Activated CD4-positive, CD25-positive, alpha-beta regulatory T cell treated with anti-CD3 and anti-CD28 coated beads, Interleukin-2, amount 50 U/mL, for 72 hours (primary cell): ENCODE results near the gene DCTN1.

ENCODE experiments used
- DNase-seq: peaks from one replicate; pipeline ENCODE4 v3.0.0; 2021

Gene DCTN1

DNA sequence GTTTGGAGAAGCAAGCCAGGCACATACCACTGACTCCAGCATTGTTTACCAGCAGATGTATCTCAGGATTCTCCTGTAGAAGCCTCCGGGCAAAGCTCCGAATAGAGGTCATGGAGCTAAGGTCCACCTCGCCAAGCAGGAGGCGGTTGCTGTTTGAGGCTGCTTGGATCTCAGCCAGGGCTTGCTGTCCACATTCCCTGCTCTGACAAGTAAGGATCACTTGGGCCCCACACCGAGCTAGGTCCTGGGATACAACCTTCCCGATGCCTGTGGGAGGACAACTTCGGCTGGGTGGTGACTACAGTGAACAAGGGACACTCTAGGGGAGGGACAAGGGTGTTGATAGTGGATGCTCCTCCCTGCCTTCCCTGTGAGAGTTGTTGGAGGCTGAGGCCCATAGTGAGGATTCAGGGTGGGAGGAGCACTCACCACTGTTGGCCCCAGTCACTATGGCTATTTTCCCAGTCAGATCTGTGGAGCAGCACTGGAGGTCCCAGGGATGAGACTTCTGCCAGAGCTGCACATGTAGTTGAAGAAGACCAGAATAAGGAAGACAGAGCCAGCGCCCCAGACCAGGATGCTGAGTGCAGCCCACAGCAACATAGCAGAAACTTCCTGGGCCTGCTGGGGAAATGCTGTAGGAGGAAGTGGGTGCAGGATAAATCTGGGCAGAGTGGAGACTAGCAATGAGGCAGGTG lies 33.0 kb upstream of the DCTN1 start:
- DNase-seq, result no peak

DNA sequence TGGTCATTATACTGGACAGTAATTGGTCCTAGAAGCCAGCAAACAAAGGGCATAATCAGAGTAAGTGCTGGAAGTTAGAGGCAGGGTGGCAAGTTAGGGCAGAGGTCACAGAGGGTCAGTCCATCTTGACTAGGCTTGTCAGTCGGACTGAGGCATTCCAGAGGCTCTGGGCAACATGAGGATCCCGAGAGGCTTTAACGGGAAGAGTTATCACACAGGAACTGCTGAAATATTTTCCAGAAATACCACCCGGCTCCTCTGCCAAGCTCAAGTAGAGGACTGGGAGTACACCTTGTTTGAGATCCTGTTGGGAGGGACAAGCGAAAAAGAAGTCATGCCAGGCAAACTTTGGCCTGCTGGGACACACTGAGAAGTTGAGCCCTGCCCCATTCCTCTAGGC lies 27.6 kb upstream of the DCTN1 start:
- no peak for DNase-seq

DNA sequence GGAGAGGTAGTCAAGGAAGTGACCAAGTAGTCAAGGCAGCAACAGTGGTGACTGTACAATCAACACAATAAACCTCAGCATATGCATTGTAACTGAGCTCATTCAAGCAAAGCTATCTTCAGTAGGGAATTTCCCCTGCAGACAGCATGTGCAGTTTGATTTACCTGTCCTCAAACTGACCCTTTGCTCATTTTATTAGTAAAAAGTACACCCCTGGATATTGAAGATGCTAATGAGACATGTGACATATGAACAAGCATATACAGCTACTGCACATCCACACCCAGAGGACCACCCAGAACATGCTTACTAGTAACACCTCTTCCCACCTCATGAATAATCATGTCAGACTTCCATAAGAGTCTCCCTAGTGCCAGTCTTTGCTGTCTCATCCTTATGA lies 25.9 kb upstream of the DCTN1 start:
- DNase-seq, result no peak

DNA sequence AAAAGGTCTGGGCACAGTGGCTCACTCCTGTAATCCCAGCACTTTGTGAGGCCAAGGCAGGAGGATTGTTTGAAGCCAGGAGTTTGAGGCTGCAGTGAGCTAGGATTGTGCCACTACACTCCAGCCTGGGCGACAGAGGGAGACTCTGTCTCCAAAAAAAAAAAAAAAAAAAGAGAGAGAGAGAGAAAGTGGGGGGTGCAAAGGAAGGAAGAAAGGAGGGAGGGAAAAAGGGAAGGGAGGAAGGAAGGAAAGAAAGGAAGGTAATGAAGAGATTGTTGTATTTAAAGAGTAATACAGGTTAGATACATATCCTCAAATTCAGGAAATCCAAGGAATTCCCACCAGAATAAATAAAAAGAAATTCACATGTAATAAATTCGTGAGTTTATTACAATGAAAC lies 21.8 kb upstream of the DCTN1 start:
- no peak for DNase-seq

DNA sequence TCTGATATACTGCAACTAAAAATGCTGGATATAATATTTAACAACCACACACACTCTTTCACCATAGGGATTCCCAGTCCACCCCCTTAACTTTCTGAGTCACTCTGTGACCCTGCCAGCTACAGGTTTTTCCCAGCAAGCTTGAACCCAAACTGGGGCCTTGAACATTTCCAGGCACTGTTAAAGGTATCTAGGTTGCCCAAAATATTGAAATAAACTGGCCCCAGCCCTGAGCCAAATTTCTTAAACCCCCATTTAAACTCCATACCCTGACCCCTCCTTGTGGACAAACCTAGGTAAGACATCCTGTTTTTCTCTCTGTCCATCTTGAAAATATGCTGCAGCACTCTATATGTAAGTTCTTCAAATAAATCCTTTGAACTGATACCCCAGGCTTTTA lies 19.7 kb upstream of the DCTN1 start:
- DNase-seq, result no peak

DNA sequence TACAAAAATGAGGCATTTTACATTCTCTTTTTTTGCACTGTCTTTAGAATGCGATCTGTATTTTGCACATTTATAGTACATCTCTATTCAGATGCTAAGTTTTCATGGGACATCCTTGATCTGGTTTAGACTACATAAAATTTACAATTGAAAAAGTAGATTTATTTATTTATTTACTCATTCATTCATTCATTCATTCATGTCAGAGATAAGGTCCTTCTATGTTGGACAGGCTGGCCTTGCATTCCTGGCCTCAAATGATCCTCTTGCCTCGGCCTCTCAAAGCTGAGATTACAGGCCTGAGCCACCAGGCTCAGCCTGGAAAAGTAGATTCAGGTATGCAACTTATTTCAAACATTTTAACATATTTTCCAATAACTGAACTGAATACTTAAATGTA lies 16.0 kb upstream of the DCTN1 start:
- no peak for DNase-seq

DNA sequence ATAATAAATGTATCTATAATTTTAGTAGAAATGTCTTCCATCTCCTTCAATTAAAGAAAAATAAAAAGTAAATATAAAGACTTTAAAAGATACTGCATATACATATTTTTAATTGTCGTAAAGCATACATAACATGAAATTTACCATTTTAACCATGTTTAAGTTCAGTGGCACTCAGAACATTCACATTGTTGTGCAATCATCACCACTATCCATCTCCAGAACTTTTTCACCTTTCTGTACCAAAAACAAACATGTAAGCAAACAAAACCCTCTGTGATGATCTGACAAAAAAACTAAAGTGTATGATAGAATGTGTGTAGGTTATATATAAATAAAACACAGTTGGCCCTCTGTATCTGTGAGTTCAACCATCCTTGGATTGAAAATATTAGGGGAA lies 13.4 kb upstream of the DCTN1 start:
- DNase-seq, result no peak

DNA sequence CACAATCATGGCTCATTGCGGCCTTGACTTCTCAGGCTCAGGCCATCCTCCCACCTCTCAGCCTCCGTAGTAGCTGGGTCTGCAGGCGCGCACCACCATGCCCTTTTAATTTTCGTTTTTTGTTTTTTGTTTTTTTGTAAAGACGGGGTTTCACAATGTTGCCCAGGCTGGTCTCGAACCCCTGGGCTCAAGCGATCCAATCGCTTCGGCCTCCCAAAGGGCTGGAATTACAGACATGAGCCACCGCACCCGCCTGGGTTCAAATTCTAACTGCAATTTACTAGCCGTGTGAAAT lies 12.3 kb upstream of the DCTN1 start:
- DNase-seq, result no peak

DNA sequence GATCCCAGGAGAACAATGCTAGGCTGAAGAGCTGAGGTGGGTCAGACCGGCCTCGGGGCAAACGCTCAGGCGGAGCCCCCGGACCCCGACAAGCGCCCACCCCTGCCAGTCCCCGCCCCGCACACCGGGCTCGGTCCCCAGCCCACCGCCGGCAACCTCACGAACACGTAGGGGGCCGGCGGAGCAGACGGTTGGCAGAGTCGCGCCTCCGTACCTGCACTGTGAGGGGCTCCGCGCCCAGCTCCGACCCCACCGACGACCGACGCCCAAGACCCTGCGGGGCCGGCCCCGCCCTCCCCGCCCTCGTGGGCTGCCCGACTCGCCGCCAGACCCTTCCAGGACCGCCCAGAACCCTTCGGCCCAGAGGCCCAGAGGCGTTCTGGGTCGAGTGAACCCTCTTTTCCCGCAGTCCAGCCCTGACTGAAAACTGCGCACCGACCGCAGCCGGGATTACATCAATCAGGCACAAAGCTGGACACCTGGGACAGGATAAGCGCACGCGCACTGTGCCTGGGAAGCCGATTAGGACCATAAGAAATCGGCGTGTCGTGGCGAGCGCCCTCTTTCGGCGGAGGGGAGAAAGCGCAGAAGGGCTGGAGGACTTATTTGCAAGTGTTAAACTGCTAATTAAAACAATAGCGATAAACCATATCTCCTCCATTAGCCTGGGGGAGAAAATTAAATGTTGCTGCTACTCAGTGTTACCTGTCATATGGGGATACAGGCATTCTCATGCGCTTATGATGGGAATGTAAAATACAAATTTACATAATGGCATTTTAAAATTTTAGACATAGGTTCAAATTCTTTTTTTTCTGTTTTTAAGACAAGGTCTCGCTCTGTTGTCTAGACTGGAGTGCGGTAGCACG lies 11.7 kb upstream of the DCTN1 start:
- peak; percentile 96 for DNase-seq

DNA sequence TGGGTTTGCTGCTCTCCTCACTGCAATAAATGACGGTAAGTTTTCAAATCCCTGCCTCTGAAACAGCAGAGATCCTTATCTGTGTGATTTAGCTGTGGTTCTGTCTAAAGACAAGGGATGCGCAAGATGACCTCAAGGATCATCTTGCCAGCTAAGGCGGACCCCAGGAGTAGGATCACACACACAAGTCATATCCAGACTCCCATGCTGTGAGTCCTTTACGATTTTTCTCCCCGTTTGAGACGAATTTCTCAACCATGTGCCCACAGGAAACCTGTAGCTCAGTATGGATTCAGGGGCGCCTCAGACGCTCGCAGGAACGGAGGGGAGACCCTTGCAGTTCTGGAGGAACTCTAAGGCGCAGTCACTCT lies 11.1 kb upstream of the DCTN1 start:
- no peak for DNase-seq

DNA sequence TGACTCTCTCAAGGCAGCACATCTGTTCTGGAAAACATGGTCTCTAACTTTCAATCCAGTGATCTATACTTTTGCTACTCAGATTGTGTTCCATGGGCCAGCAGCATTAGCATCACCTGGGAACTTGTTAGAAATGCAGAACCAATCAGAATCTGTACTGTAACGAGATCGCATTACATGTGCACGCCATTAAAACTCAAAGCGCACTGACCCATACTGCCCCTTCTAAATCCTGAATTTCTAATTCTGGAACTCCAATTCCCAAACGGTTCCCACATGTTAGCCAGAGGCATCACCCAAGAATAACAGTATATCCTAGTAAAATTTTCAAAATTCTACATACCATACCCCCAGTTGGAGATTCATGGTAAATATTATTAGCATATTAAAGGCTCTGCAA lies 10.5 kb upstream of the DCTN1 start:
- no peak for DNase-seq

DNA sequence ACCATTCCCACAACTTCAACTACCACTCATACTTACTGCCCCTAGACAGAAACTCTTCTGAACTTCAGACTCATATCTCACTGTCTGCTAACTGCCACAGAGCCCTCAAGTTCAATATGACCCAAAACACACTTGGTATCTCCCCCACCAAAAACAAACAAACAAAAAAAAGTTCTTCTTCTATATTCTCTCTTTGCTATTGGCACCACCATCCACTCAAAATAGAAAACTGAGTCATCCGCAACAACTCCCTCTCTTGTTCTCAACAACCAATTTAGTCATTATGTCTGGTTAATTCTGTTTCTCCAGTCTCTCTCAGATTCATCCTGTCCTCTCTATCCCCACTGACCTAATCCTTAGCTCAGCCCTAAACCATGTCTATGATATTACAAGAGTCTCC lies 7.2 kb upstream of the DCTN1 start:
- no peak for DNase-seq

DNA sequence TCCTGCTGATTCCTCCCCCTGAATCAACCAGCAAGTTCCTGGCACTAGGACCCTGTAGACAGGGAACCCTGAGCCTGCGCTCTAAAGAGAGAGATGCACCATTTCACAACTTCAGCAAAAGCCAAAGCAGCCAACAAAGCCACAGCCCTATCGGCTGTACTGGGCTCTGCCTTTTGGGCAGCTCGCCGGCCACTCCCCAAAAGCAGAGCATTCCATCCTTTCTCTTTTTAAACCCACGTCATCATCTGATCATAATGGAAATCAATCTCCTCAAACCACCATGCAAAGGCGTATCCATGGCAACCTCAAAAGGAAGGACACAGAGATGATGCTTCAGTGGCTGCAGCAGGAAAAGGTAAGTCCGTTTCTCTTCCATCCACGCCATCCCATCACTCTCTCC lies 5.3 kb upstream of the DCTN1 start:
- no peak for DNase-seq

DNA sequence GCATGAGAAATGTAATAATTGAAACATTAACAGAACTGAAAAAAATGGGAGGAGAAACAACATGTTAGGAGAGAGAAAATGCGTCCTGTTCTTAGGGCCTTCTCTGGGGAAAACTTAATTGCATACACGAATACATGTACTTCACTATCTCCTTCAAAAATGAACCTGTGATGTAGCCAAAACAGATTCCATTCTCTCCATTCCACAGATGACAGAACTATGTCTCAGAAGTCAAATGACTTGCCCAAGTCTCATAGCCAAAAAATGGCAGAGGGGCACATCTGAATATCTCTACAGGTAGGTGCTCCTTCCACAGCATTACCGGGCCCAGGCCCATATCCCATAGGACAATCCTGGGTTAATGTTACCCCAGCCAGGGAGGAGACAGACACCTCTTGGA lies 3.9 kb upstream of the DCTN1 start:
- DNase-seq, result no peak

DNA sequence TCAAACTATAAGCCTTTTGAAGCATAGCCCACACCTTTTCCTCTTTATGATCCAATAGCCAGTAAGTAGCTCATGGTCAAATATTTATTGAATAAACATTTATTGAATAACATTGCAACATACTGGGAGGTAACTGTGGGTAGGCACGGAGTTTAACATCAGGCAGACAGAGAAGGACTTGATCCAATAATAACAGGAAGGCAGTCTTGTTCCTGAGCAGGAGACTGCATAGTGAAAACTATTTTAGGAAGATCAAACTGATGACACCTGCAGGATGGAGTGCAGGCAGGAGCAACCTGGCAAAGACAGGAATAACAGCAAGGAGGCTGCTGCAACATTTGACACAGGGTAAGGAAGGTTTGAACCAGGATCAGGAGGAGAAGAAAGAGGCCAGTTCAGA lies 3.1 kb upstream of the DCTN1 start:
- no peak for DNase-seq

DNA sequence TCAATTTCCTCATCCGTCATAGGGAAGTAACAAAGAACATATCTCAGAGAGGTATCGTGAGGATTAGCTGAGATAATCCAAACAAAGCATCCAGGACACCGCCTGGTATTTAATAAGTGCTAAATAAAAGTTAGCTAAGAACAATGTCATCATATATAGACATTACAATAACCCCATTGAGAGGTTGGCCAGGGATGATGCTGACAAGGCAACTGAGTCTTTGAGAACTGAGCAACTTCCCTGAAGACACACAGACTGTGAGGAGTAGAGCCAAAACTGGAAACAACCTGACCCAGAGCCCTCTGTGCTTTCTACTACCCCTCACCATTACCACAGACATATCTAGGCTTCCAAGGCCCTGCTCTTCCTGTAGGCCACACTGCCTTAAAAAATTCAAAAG lies 1.6 kb upstream of the DCTN1 start:
- no peak for DNase-seq

DNA sequence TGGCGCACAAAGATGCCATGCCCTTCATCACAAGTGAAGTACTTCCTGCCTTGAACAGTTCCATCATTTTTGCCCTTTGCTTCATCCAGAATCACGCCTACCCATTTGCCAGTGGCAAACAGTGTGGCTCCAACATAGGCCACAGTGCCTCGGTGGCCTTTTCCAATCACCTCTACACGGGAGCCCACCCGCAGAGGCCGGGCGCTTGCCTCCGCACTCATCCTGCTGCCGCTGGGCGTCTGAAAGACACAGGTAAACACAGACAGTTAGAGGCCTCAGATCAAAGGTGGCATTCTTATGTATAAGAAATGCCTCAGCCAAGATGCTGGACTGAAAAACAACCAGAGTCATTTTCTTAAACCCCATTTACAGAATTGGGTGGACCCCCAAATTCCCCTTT lies 2.1 kb downstream of the DCTN1 start:
- no peak for DNase-seq

DNA sequence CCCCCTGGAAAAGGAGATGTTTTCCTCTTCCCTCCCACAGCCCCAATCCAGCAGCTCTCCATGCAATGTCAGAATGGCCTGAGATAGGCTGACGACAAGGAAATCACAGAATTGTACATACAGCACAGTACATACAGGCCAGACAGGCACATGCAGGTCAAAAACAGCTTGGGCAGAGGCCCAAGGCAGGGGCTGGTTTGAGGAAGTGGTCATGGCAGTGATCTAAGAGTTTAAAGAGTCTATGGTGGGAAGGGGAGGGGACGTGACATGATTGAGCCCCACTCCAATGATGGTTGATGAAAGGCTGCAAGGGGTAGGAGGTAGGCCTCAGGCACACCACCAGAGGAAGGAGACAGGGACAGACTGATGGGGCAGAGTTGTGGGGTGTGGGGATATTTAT lies 4.3 kb downstream of the DCTN1 start:
- DNase-seq, result no peak

DNA sequence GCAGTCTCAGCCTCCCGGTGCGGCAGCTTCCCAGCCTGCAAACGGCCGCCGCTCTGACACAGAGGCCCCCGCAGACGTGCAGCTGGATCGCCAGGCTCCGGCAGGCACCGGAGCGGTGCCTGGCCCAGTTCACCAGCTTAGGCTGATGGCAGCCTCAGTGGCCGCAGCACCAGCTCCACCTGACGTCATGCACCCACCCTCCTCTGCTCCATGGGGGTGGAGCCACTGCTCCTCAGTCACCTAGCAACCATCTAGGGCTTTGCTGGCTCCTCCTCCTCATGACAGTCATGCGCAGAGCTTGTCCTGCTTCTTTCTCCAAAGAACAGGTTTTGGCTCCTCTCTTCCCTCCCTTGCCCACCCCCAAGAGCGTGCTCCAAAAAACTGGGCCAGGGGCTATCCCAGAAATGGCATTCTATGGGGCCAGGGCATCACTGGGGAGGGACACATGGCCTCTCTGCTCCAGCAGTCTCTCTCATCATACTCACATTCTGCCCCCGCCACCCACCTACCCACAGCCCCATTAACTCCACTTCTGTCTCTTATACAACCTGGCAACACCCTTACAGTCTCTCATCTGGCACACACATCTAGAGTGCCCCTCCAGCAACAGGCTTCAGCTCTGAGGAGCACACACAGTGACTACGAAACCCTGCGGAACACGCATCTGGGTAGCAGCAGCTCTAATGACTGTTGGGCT lies 5.5 kb downstream of the DCTN1 start:
- no peak for DNase-seq

DNA sequence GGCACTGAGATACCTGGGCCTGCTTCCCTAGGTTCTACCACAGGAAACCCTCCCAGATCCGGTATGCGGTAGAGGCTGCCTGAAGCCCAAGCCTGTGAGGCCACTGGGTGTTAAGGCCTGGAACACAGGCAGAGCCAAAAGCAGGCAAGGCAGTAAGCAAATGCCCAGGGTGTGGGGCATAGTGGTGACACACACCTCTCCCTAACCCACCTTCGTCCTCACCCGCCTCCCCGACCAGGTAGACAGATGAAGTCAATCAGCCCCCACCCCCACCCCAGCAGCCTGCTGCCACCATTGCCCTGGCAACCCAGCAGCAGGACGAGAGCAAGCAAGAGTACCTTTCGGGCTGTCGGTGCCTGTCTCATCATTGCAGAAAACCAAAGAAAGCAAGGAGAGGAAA lies 6.1 kb downstream of the DCTN1 start:
- DNase-seq, result no peak

DNA sequence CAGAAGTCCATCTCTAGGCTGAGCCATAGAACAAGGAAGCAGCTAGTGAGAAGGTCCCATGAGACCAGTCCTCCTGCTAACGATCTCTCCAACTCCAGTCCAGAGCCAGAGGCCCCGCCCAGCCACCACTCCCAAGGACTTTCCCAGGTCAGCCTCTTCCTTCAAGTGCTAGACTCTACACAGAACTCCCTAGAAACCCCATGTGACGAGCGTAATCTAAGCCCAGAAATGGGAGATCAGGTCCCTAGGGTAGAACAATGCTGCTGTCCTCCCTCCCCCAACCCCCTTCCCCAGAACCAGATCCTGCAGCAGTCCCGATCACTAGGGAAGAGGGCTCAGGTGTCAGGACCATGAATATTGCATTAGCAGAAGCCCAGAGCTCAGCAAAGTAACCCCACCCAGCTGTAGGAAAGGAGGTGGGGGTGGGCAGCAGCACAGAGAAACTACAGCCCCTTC lies 6.9 kb downstream of the DCTN1 start:
- DNase-seq, result no peak

DNA sequence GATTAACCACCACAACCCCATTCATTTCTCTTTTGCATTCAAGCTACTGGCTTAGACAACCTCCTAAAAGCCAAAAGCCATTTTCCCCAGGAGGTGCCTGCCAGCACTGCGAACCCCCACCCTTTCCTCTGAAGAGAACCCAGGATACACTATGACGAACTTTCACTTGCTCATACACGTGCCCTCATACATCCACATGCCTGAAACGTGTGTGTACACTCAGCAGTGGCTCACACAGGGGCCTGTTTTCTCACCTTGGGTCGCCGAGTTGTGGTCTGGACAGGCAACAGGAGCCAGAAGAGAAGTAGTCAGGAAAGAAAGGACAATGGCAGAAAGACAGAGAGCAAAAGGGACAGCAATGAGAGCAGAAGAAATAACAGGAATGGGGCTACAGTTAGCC lies 7.4 kb downstream of the DCTN1 start:
- no peak for DNase-seq

DNA sequence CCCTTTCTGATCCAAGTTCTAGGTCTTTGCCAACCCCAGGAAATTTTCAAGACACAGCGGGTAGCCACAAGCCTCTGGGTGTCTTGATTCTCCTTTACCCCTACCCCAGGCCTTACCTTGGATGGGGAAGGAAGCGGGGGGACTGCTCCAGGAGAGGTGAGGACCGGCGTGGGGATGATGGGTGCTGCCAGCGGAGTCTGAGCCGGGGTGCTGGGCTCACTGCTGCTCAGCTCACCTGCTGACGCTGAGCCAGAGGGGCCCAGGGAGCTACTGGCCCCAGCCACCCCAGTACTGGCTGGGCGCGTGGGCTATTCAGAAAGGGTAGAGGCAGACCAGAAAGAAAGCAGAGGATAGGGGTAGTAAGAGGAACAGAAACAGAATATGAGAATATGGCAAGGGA lies 8.7 kb downstream of the DCTN1 start:
- DNase-seq, result no peak

DNA sequence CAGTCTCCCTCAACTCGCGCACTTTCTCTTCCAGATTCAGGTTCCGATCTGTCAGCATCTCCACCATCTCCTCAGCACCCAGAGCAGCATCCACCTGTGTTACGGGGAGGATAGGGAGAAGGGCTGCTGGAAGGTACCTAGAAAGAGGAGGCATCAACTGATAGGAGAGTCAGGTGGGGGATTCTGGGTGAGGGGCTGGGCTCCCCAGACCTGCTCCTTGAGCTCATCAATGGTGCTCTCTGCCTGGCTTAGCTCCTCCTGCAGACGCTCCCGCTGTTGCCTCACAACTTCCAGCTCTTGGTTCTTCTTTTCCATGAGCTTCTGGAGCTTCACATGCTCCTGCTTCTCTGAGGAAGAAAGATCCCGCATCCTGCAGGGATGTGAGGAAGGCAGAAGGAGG lies 10.1 kb downstream of the DCTN1 start:
- no peak for DNase-seq
